Measurements from ENCODE around the gene SFRP4. TPM values are rescaled to one million over a fixed set of nuclear protein-coding genes. Genes with fewer than 3 reads are reported as not detected.

The SFRP4 gene
- total RNA-seq, 1 donor from 2014 or later, result 0.26 TPM

DNA sequence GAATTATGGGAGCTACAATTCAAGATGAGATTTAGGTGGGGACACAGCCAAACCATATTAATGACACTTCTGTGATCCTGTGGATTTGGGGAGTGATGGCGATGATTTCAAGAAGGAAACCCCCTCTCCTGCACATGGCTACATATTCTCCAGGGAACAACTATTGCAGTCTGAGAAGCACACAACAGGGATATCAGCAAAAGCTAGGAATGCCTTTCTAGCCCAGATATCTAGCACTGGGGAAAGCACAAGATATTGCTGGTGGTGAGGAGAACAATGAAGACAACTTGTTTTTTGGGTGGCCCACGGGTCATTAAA lies 28.1 kb upstream of the SFRP4 start:
- H3K36me3 ChIP-seq (ENCODE audit: control insufficient read depth, insufficient read depth, low read length), result no peaks in the 10 kb centered on the region
- no peaks in the 10 kb centered on the region for H3K27me3 ChIP-seq (ENCODE audit: control insufficient read depth, insufficient read depth, low read length)
- no peak overlapping the region for H3K4me3 ChIP-seq (ENCODE audit: low read depth, low read length)
- no peak for DNase-seq (ENCODE audit: low read depth)
- no peak for FAIRE-seq
- TF ChIP-seq, protein P1, sequence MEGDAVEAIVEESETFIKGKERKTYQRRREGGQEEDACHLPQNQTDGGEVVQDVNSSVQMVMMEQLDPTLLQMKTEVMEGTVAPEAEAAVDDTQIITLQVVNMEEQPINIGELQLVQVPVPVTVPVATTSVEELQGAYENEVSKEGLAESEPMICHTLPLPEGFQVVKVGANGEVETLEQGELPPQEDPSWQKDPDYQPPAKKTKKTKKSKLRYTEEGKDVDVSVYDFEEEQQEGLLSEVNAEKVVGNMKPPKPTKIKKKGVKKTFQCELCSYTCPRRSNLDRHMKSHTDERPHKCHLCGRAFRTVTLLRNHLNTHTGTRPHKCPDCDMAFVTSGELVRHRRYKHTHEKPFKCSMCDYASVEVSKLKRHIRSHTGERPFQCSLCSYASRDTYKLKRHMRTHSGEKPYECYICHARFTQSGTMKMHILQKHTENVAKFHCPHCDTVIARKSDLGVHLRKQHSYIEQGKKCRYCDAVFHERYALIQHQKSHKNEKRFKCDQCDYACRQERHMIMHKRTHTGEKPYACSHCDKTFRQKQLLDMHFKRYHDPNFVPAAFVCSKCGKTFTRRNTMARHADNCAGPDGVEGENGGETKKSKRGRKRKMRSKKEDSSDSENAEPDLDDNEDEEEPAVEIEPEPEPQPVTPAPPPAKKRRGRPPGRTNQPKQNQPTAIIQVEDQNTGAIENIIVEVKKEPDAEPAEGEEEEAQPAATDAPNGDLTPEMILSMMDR (IDR thresholded peaks at IDR 0.05; ENCODE audit: insufficient read depth, low read length, severe bottlenecking), result no peak

DNA sequence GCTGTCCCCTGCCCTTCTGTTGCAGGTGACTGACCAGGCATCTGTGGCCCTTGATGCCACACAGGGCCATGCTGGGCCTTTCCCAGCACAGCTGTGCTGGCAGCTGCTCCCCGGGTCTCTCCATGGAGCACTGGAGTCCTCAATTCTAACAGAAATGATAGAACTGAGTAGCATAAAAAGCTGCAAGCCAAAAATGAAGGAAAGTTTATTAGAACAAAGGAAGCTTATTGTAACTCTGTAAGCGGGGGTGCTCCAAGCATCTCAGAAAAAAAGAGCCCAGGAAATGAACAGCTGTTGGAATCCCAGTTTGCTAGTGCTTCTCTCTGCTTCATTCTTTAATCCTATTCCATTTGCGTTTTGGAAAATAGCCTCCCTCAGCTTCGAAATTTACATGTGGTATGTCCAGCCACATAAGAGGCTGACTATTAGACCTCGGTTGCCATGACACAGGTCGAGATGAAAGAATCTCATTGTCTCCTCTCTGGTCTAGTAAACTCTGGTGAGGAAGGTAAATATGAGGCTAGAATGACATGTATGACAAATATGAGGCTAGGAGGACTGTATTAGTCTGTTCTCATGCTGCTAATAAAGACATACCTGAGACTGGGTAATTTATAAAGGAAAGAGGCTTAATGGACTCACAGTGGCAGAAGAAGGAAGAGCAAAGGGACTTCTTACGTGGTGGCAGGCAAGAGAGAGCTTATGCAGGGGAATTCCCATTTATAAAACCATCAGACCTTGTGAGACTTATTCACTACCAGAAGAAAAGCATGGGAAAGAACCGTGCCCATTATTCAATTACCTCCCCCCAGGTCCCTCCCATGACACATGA lies 27.5 kb upstream of the SFRP4 start:
- FAIRE-seq, result no peak
- Histone ChIP-seq H3K27me3 (ENCODE audit: control insufficient read depth, insufficient read depth, low read length) (no peaks in the 10 kb centered on the region), H3K36me3 (ENCODE audit: control insufficient read depth, insufficient read depth, low read length) (no peaks in the 10 kb centered on the region), H3K4me3 (ENCODE audit: low read depth, low read length) (no peak overlapping the region)
- TF ChIP-seq, protein P1 (IDR thresholded peaks at IDR 0.05; ENCODE audit: insufficient read depth, low read length, severe bottlenecking), result no peak
- peak; percentile 25 for DNase-seq (ENCODE audit: low read depth)

DNA sequence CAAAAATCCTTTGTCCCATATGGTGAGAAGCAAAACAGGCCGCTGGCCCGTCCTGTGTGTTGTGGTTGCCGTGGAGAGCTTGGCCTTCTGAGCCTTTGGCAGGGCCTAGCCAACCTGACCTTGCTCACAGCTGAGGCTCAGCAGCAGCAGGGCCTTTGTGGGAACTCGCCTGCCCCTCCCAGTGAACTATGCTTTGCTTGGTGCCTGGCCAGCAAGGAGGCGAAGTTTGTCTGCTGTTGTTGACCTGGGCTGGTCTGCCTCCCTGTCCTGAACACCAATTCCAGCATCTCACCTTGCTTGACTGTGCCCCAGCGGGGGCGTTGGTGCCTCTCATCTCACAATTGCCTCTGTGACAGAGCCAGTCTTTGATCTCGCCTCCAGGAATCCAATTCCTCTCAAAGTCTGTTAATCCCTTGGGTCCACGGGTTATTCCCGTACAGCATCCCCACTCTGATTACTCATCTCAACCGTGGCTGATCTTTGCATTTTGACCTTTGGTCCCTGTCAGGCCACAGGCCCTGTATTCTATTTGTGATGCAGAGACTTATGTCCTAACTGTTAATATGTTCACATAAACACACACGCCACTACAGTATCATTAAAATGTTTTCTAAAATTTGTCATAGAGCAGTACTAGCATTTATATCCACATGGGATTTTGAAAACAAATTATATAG lies 26.5 kb upstream of the SFRP4 start:
- no peak overlapping the region for H3K4me3 ChIP-seq (ENCODE audit: low read depth, low read length)
- H3K27me3 ChIP-seq (ENCODE audit: control insufficient read depth, insufficient read depth, low read length), result no peaks in the 10 kb centered on the region
- DNase-seq (ENCODE audit: low read depth), result no peak
- no peak for FAIRE-seq
- H3K36me3 ChIP-seq (ENCODE audit: control insufficient read depth, insufficient read depth, low read length), result no peaks in the 10 kb centered on the region
- TF ChIP-seq, protein P1 (IDR thresholded peaks at IDR 0.05; ENCODE audit: insufficient read depth, low read length, severe bottlenecking), result no peak

DNA sequence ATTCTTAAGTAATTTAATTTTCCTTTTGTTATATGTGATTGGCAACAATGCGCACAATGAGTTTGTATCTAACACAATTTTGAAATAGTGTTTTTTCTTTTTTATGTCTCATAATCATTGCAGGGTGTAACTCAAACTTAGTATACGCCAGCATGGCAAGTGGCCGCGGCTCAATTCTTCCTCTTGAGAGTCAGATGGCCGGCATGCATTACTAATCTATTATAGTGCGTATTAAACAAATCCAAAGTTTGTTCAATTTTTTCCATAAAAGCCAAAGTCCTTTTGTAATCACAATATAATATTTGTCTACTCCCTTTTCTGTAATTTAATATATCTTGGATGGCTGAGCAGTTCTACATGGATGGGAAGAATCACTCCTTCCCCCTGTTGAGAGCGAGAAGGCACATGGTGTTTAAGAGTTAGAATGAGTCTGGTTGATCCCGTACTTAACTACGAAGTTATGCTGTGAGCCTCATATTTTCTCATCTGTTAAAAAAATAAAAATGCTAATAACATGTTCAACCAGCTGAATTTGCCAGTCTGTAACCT lies 16.5 kb upstream of the SFRP4 start:
- H3K4me3 ChIP-seq (ENCODE audit: low read depth, low read length), result no peak overlapping the region
- TF ChIP-seq, protein P1 (IDR thresholded peaks at IDR 0.05; ENCODE audit: insufficient read depth, low read length, severe bottlenecking), result no peak
- H3K36me3 ChIP-seq (ENCODE audit: control insufficient read depth, insufficient read depth, low read length), result no peaks in the 10 kb centered on the region
- no peak for FAIRE-seq
- no peak for DNase-seq (ENCODE audit: low read depth)
- H3K27me3 ChIP-seq (ENCODE audit: control insufficient read depth, insufficient read depth, low read length), result no peaks in the 10 kb centered on the region

DNA sequence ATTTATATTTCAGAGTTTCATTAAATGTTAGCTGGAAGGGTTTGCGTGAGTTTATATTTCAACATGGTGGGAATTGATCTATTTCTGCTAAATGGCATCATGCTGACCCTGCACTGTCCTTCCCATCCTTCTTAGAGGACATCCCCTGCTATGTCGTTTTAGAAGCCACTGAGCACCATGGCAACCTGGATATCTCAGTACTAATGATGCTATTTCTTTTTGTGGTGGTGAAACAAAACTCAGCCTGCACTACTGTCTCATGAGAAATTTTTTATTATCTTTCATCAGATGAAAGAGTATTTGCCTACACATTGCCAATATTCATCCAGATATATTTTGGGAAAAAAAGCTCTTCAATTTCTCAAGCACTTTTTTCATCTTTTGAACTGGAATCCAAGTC lies 15.9 kb upstream of the SFRP4 start:
- FAIRE-seq (no peak), DNase-seq (ENCODE audit: low read depth) (no peak)
- H3K4me3 ChIP-seq (ENCODE audit: low read depth, low read length), result no peak overlapping the region
- H3K36me3 ChIP-seq (ENCODE audit: control insufficient read depth, insufficient read depth, low read length), result no peaks in the 10 kb centered on the region
- TF ChIP-seq, protein P1 (IDR thresholded peaks at IDR 0.05; ENCODE audit: insufficient read depth, low read length, severe bottlenecking), result no peak
- H3K27me3 ChIP-seq (ENCODE audit: control insufficient read depth, insufficient read depth, low read length), result no peaks in the 10 kb centered on the region

Measured in bronchial epithelial cell (primary cell).